D721Med (cell line): ENCODE data around the gene SLC17A1.

Experiments
- DNase-seq: peaks from one replicate; pipeline ENCODE4 v3.0.0; 2011; ENCODE audit warnings: low spot score; ENCODE audit not compliant: insufficient read length
- FAIRE-seq: peaks from 2 replicates; lab custom pipeline; 2011; peaks lifted over from hg19 to GRCh38; lab: Jason Lieb, UNC
- CTCF ChIP-seq: IDR thresholded peaks from 2 replicates; pipeline ENCODE4 v1.5.1; 2012; ENCODE audit warnings: mild to moderate bottlenecking, control low read depth; ENCODE audit not compliant: insufficient read depth; ENCODE audit errors: missing control alignments

Gene SLC17A1

GRCh38 chr6:25831532-25832306, at the start of gene SLC17A1:
Gene SLC17A1 (minus strand): TSS chr6:25832052. CDS start chr6:25830557, 1,495 bp downstream.
- no peak for FAIRE-seq
- TF ChIP-seq CTCF, result no peak
- DNase-seq, result no peak

GRCh38 chr6:25880601-25881000, 48.7 kb upstream of the SLC17A1 start:
- DNase-seq (no peak), FAIRE-seq (no peak)
- no peak for TF ChIP-seq CTCF

GRCh38 chr6:25878721-25879322, 47.0 kb upstream of the SLC17A1 start:
- no peak for DNase-seq
- FAIRE-seq, result no peak
- no peak for TF ChIP-seq CTCF

- FAIRE-seq (no peak), DNase-seq (no peak)
Measured at GRCh38 chr6:25875926-25876602, 44.2 kb upstream of the SLC17A1 start.

GRCh38 chr6:25875563-25875905, 43.7 kb upstream of the SLC17A1 start:
- FAIRE-seq, result no peak
- DNase-seq, result no peak

More at GRCh38 chr6:25875926-25876602, 44.2 kb upstream of the SLC17A1 start:
- no peak for TF ChIP-seq CTCF

GRCh38 chr6:25874822-25875562, 43.1 kb upstream of the SLC17A1 start:
- no peak for TF ChIP-seq CTCF
- FAIRE-seq (no peak), DNase-seq (no peak)

More at GRCh38 chr6:25875563-25875905, 43.7 kb upstream of the SLC17A1 start:
- no peak for TF ChIP-seq CTCF
